ENCODE results near the gene AUTS2.
A peak's percentile ranks its signal among the peaks of the same experiment; 100 is the strongest.

Gene AUTS2

GRCh38 chr7:69624435-69625230 is 26.4 kb downstream of the AUTS2 start:
- ATAC-seq (replicated peaks): no peak
- no peak overlapping the region for H3K4me3 Mint-ChIP-seq
- H3K27ac Mint-ChIP-seq: no peak overlapping the region
- H3K4me1 Mint-ChIP-seq: peaks cover 9 to 30% of the 10 kb centered on the region in 2 donors
- H3K27me3 Mint-ChIP-seq: no peaks in the 10 kb centered on the region
- H3K36me3 Mint-ChIP-seq: no peaks in the 10 kb centered on the region
- no peaks in the 10 kb centered on the region for H3K9me3 Mint-ChIP-seq
- DNase-seq: no peak

GRCh38 chr7:69625238-69625637 is 27.0 kb downstream of the AUTS2 start:
- no peaks in the 10 kb centered on the region for H3K36me3 Mint-ChIP-seq
- peaks cover 5 to 29% of the 10 kb centered on the region in 2 donors for H3K4me1 Mint-ChIP-seq
- no peak overlapping the region for H3K4me3 Mint-ChIP-seq
- no peak for ATAC-seq (replicated peaks)
- no peaks in the 10 kb centered on the region for H3K9me3 Mint-ChIP-seq
- no peak for DNase-seq
- no peak overlapping the region for H3K27ac Mint-ChIP-seq
- H3K27me3 Mint-ChIP-seq: no peaks in the 10 kb centered on the region

- Mint-ChIP-seq H3K9me3 (no peaks in the 10 kb centered on the region), H3K36me3 (no peaks in the 10 kb centered on the region), H3K4me1 (peaks cover 6 to 33% of the 10 kb centered on the region in 2 donors), H3K4me3 (no peak overlapping the region), H3K27me3 (no peaks in the 10 kb centered on the region), H3K27ac (no peak overlapping the region)
- no peak for DNase-seq
- no peak for ATAC-seq (replicated peaks)
Measured at GRCh38 chr7:69625798-69626197, 27.5 kb downstream of the AUTS2 start.

- Mint-ChIP-seq H3K27me3 (no peaks in the 10 kb centered on the region), H3K36me3 (no peaks in the 10 kb centered on the region), H3K4me1 (peaks cover 8 to 36% of the 10 kb centered on the region in 2 donors), H3K9me3 (no peaks in the 10 kb centered on the region), H3K27ac (no peak overlapping the region), H3K4me3 (no peak overlapping the region)
- peak; percentile 73 to 80 for ATAC-seq (replicated peaks)
- no peak for DNase-seq
Measured at GRCh38 chr7:69630292-69630691, 32.0 kb downstream of the AUTS2 start.

GRCh38 chr7:69631131-69631530 is 32.9 kb downstream of the AUTS2 start:
- peak; percentile 61 to 81 for ATAC-seq (replicated peaks)
- no peak for DNase-seq
- Mint-ChIP-seq H3K9me3 (no peaks in the 10 kb centered on the region), H3K27ac (no peak overlapping the region), H3K27me3 (no peaks in the 10 kb centered on the region), H3K4me1 (peaks cover 8 to 36% of the 10 kb centered on the region in 2 donors), H3K36me3 (no peaks in the 10 kb centered on the region), H3K4me3 (peak overlapping the region in 1 of 2 donors; percentile 40)

- no peaks in the 10 kb centered on the region for H3K36me3 Mint-ChIP-seq
- no peak for DNase-seq
- H3K27me3 Mint-ChIP-seq: no peaks in the 10 kb centered on the region
- peaks cover 8 to 36% of the 10 kb centered on the region in 2 donors for H3K4me1 Mint-ChIP-seq
- H3K9me3 Mint-ChIP-seq: no peaks in the 10 kb centered on the region
- H3K27ac Mint-ChIP-seq: no peak overlapping the region
- ATAC-seq (replicated peaks): no peak
- no peak overlapping the region for H3K4me3 Mint-ChIP-seq
Measured at GRCh38 chr7:69632280-69632679, 34.0 kb downstream of the AUTS2 start.

GRCh38 chr7:69633122-69633831 is 35.0 kb downstream of the AUTS2 start:
- ATAC-seq (replicated peaks) (no peak), DNase-seq (no peak)
- no peaks in the 10 kb centered on the region for H3K27me3 Mint-ChIP-seq
- H3K4me3 Mint-ChIP-seq: no peak overlapping the region
- H3K4me1 Mint-ChIP-seq: peaks cover 8 to 35% of the 10 kb centered on the region in 2 donors
- H3K9me3 Mint-ChIP-seq: no peaks in the 10 kb centered on the region
- H3K27ac Mint-ChIP-seq: no peak overlapping the region
- H3K36me3 Mint-ChIP-seq: no peaks in the 10 kb centered on the region

- Mint-ChIP-seq H3K27ac (no peak overlapping the region), H3K4me3 (no peak overlapping the region), H3K9me3 (no peaks in the 10 kb centered on the region), H3K4me1 (peaks cover 3 to 13% of the 10 kb centered on the region in 2 donors), H3K27me3 (no peaks in the 10 kb centered on the region), H3K36me3 (no peaks in the 10 kb centered on the region)
- DNase-seq (no peak), ATAC-seq (replicated peaks) (no peak)
Measured at GRCh38 chr7:69635555-69636185, 37.4 kb downstream of the AUTS2 start.

- Mint-ChIP-seq H3K4me3 (no peak overlapping the region), H3K4me1 (no peaks in the 10 kb centered on the region), H3K27ac (no peak overlapping the region), H3K27me3 (no peaks in the 10 kb centered on the region), H3K9me3 (no peaks in the 10 kb centered on the region), H3K36me3 (no peaks in the 10 kb centered on the region)
- ATAC-seq (replicated peaks) (no peak), DNase-seq (no peak)
Measured at GRCh38 chr7:69638674-69639073, 40.4 kb downstream of the AUTS2 start.

GRCh38 chr7:69640216-69640615 is 41.9 kb downstream of the AUTS2 start:
- Mint-ChIP-seq H3K36me3 (no peaks in the 10 kb centered on the region), H3K4me1 (no peaks in the 10 kb centered on the region), H3K4me3 (no peak overlapping the region), H3K9me3 (no peaks in the 10 kb centered on the region), H3K27ac (no peak overlapping the region), H3K27me3 (no peaks in the 10 kb centered on the region)
- no peak for ATAC-seq (replicated peaks)
- DNase-seq: no peak

- ATAC-seq (replicated peaks) (no peak), DNase-seq (no peak)
- Mint-ChIP-seq H3K36me3 (no peaks in the 10 kb centered on the region), H3K27ac (no peak overlapping the region), H3K4me1 (no peaks in the 10 kb centered on the region), H3K9me3 (no peaks in the 10 kb centered on the region), H3K4me3 (no peak overlapping the region), H3K27me3 (no peaks in the 10 kb centered on the region)
Measured at GRCh38 chr7:69640925-69641594, 42.8 kb downstream of the AUTS2 start.

GRCh38 chr7:69643265-69643664 is 45.0 kb downstream of the AUTS2 start:
- ATAC-seq (replicated peaks) (no peak), DNase-seq (no peak)
- no peaks in the 10 kb centered on the region for H3K9me3 Mint-ChIP-seq
- no peaks in the 10 kb centered on the region for H3K27me3 Mint-ChIP-seq
- H3K36me3 Mint-ChIP-seq: no peaks in the 10 kb centered on the region
- no peak overlapping the region for H3K27ac Mint-ChIP-seq
- no peak overlapping the region for H3K4me3 Mint-ChIP-seq
- H3K4me1 Mint-ChIP-seq: peaks cover 0 to 12% of the 10 kb centered on the region in 2 donors

GRCh38 chr7:69643708-69644445 is 45.6 kb downstream of the AUTS2 start:
- H3K36me3 Mint-ChIP-seq: no peaks in the 10 kb centered on the region
- ATAC-seq (replicated peaks) (no peak), DNase-seq (no peak)
- H3K4me3 Mint-ChIP-seq: no peak overlapping the region
- no peak overlapping the region for H3K27ac Mint-ChIP-seq
- no peaks in the 10 kb centered on the region for H3K27me3 Mint-ChIP-seq
- peaks cover 0 to 12% of the 10 kb centered on the region in 2 donors for H3K4me1 Mint-ChIP-seq
- H3K9me3 Mint-ChIP-seq: no peaks in the 10 kb centered on the region

- no peak for DNase-seq
- Mint-ChIP-seq H3K27ac (no peak overlapping the region), H3K36me3 (no peaks in the 10 kb centered on the region), H3K9me3 (no peaks in the 10 kb centered on the region), H3K4me1 (peaks cover 0 to 13% of the 10 kb centered on the region in 2 donors), H3K4me3 (no peak overlapping the region), H3K27me3 (no peaks in the 10 kb centered on the region)
- ATAC-seq (replicated peaks): no peak
Measured at GRCh38 chr7:69645683-69646082, 47.4 kb downstream of the AUTS2 start.
